IMR-90 (cell line): Measurements from ENCODE around the gene CFAP300. TPM values are rescaled to one million over a fixed set of nuclear protein-coding genes. Genes with fewer than 3 reads are reported as not detected.

ENCODE experiments used
- ATAC-seq: fragments of 200-7000 bp; cut with Tn5 transposase; 2 replicates; pipeline ENCODE4 v1.9.1; 2020; ENCODE audit warnings: low read depth, mild to moderate bottlenecking, moderate library complexity
- BruUV-seq: library from RNA; stranded (reverse); fragments of 400-500 nt; replicated peaks from 2 replicates; lab custom pipeline; 2021; lab: Mats Ljungman, UMichigan
- CTCF ChIA-PET: fragments of 300-600 bp; formaldehyde crosslinking; extraction: SDS; loops from one replicate; lab custom pipeline; 2021; ENCODE audit warnings: antibody characterized with exemption; lab: Yijun Ruan, JAX
- POLR2A ChIA-PET: fragments of 300-600 bp; sonication (Branson Sonifier 250); formaldehyde crosslinking; loops from one replicate; lab custom pipeline; 2022; ENCODE audit warnings: antibody characterized with exemption; ENCODE audit not compliant: unreplicated experiment; lab: Charles Lee
- DNase-seq: peaks from one replicate; pipeline ENCODE4 v3.0.0; 2013
- H2AFZ ChIP-seq: replicated peaks from 2 replicates; pipeline ENCODE3; 2013; ENCODE audit warnings: low read length, mild to moderate bottlenecking; ENCODE audit not compliant: poor library complexity
- H2AK5ac ChIP-seq: 2 replicates; pipeline ENCODE4 v1.6.1; 2013; ENCODE audit warnings: low read depth, low read length, inconsistent platforms
- H2AK9ac ChIP-seq: replicated peaks from 2 replicates; pipeline ENCODE3; 2013; ENCODE audit warnings: mild to moderate bottlenecking, low read depth, low read length, moderate library complexity; ENCODE audit not compliant: poor library complexity
- H2BK120ac ChIP-seq: 2 replicates; pipeline ENCODE4 v1.6.1; 2013; ENCODE audit warnings: low read depth, low read length, inconsistent platforms
- H2BK15ac ChIP-seq: 3 replicates; pipeline ENCODE4 v1.6.1; 2013; ENCODE audit warnings: low read depth, low read length, inconsistent platforms
- H2BK20ac ChIP-seq: 2 replicates; pipeline ENCODE4 v1.6.1; 2013; ENCODE audit warnings: low read depth, mild to moderate bottlenecking, inconsistent platforms, low read length, moderate library complexity
- H2BK5ac ChIP-seq: 2 replicates; pipeline ENCODE4 v1.6.1; 2013; ENCODE audit warnings: mild to moderate bottlenecking, low read depth, low read length, inconsistent platforms; ENCODE audit not compliant: poor library complexity, severe bottlenecking
- H3K14ac ChIP-seq: replicated peaks from 2 replicates; pipeline ENCODE4 v1.6.1; 2013; ENCODE audit warnings: low read depth, low read length, inconsistent platforms
- H3K18ac ChIP-seq: 2 replicates; pipeline ENCODE4 v1.6.1; 2013; ENCODE audit warnings: low read depth, low read length, control low read depth
- H3K23ac ChIP-seq: 2 replicates; pipeline ENCODE4 v1.6.1; 2013; ENCODE audit warnings: low read depth, low read length, inconsistent platforms
- H3K27ac ChIP-seq: 2 replicates; pipeline ENCODE4 v1.5.1; 2013; ENCODE audit warnings: mild to moderate bottlenecking, control low read depth, low read length; ENCODE audit not compliant: insufficient read depth
- H3K27me3 ChIP-seq: 2 replicates; pipeline ENCODE4 v1.6.1; 2013; ENCODE audit warnings: low read length; ENCODE audit not compliant: control insufficient read depth, insufficient read depth
- H3K36me3 ChIP-seq: 2 replicates; pipeline ENCODE4 v1.6.1; 2013; ENCODE audit warnings: low read length, mixed read lengths; ENCODE audit not compliant: control insufficient read depth, insufficient read depth
- H3K4ac ChIP-seq: 2 replicates; pipeline ENCODE4 v1.6.1; 2013; ENCODE audit warnings: low read depth, low read length, inconsistent platforms
- H3K4me1 ChIP-seq: 2 replicates; pipeline ENCODE4 v1.6.1; 2013; ENCODE audit warnings: low read length, mixed read lengths; ENCODE audit not compliant: control insufficient read depth, insufficient read depth
- H3K4me2 ChIP-seq: 2 replicates; pipeline ENCODE4 v1.6.1; 2013; ENCODE audit warnings: low read depth, mild to moderate bottlenecking, control low read depth, low read length, moderate library complexity
- H3K4me3 ChIP-seq: 2 replicates; pipeline ENCODE4 v1.5.1; 2013; ENCODE audit warnings: low read depth, mild to moderate bottlenecking, control low read depth, low read length, moderate library complexity; ENCODE audit not compliant: insufficient read depth
- H3K56ac ChIP-seq: 2 replicates; pipeline ENCODE4 v1.6.1; 2013; ENCODE audit warnings: low read length, inconsistent platforms; ENCODE audit not compliant: insufficient read depth; ENCODE audit errors: extremely low read depth
- H3K79me1 ChIP-seq, 2 experiments: 2 replicates each; pipeline ENCODE4 v1.6.1; 2013; ENCODE audit warnings: low read length in 2 of 2, inconsistent platforms in 1 of 2, low read depth in 1 of 2
- H3K9ac ChIP-seq: 2 replicates; pipeline ENCODE4 v1.6.1; 2013; ENCODE audit warnings: low read depth, low read length, control low read depth
- H3K9me1 ChIP-seq: 2 replicates; pipeline ENCODE4 v1.6.1; 2013; ENCODE audit warnings: low read length, inconsistent platforms; ENCODE audit not compliant: insufficient read depth
- H3K9me3 ChIP-seq: 2 replicates; pipeline ENCODE4 v1.6.1; 2013; ENCODE audit warnings: low read length; ENCODE audit not compliant: control insufficient read depth, insufficient read depth
- H4K20me1 ChIP-seq: 2 replicates; pipeline ENCODE4 v1.6.1; 2013; ENCODE audit warnings: low read length, inconsistent platforms; ENCODE audit not compliant: insufficient read depth
- H4K5ac ChIP-seq: 2 replicates; pipeline ENCODE4 v1.6.1; 2013; ENCODE audit warnings: mild to moderate bottlenecking, low read depth, low read length, control low read depth
- H4K8ac ChIP-seq, 2 experiments: 2 replicates each; pipeline ENCODE4 v1.6.1; 2013; ENCODE audit warnings: low read depth in 2 of 2, low read length in 2 of 2, control low read depth in 1 of 2, inconsistent platforms in 1 of 2
- H4K91ac ChIP-seq: 2 replicates; pipeline ENCODE4 v1.6.1; 2013; ENCODE audit warnings: low read depth, low read length, inconsistent platforms; ENCODE audit not compliant: insufficient read depth
- CTCF ChIP-seq: conservative IDR thresholded peaks from 2 replicates; pipeline ENCODE4 v1.5.1; 2012; ENCODE audit warnings: mild to moderate bottlenecking, low read depth, low read length, improper control_type of control experiment
- RAD21 ChIP-seq: IDR thresholded peaks from 2 replicates; pipeline ENCODE4 v1.6.1; 2012; ENCODE audit warnings: low read length, improper control_type of control experiment
- WGBS, 2 experiments: methylation state at CpG; one replicate each; pipeline versions ENCODE4 v1.1.5 to v1.1.7; 2013; ENCODE audit warnings: missing lambda C conversion rate in 2 of 2; ENCODE audit not compliant: insufficient read length in 1 of 2; ENCODE audit errors: extremely low coverage in 2 of 2; 5-methylcytosine and 5-hydroxymethylcytosine counted together
- dilution Hi-C: fragments of 300-500 bp; cut with HindIII; formaldehyde crosslinking; loops from one replicate; pipeline ENCODE4 v1.14.3; 2018; ENCODE audit warnings: low sequenced_read_pairs; ENCODE audit not compliant: unreplicated experiment
- in situ Hi-C: fragments of 300-500 bp; cut with MboI; formaldehyde crosslinking; loops from 3 replicates; pipeline ENCODE4 v1.14.3; 2019; ENCODE audit warnings: low sequenced_read_pairs, inconsistent platforms, mixed read lengths
- intact Hi-C: fragments of 100-400 bp; cut with micrococcal nuclease; formaldehyde crosslinking; loops from 2 replicates; pipeline ENCODE4 v1.10.0; 2022
- polyA plus RNA-seq, 3 experiments: library from polyadenylated mRNA; depleted of rRNA; stranded (reverse); fragments of >200 nt; gene quantifications; 2 replicates each; pipeline ENCODE4 v1.2.3, GENCODE V29; 2012; ENCODE audit warnings: low replicate concordance in 1 of 3
- total RNA-seq: library from RNA; depleted of rRNA; stranded (reverse); fragments of >200 nt; gene quantifications from 2 replicates; pipeline ENCODE4 v1.2.3, GENCODE V29; 2012

CFAP300 gene
- total and polyA plus RNA-seq, 2 of the 4 experiments (the other 2 are of a cell fraction) = 0.90 to 1.8 TPM

GRCh38 chr11:102036757-102037156, 10.5 kb upstream of the CFAP300 start:
- no peaks in the 10 kb centered on the region for H3K9me3 ChIP-seq
- H4K5ac ChIP-seq = no peak overlapping the region
- no peak overlapping the region for H3K4me2 ChIP-seq
- H3K9me1 ChIP-seq = no peaks in the 10 kb centered on the region
- no peak overlapping the region for H2AK9ac ChIP-seq
- no peak overlapping the region for H3K9ac ChIP-seq
- H3K4me3 ChIP-seq = no peak overlapping the region
- intact Hi-C loops = no loop called here
- no peak overlapping the region for H3K27ac ChIP-seq
- H4K8ac ChIP-seq = no peak overlapping the region
- H3K36me3 ChIP-seq = no peaks in the 10 kb centered on the region
- no peaks in the 10 kb centered on the region for H3K79me1 ChIP-seq
- no peak overlapping the region for H4K91ac ChIP-seq
- no peaks in the 10 kb centered on the region for H3K27me3 ChIP-seq
- H2BK120ac ChIP-seq = no peak overlapping the region
- H3K18ac ChIP-seq = no peak overlapping the region
- H3K56ac ChIP-seq = no peak overlapping the region
- dilution Hi-C loops = no loop called here
- H3K14ac ChIP-seq = no peak overlapping the region
- TF ChIP-seq RAD21 (no peak), CTCF (no peak)
- no peak overlapping the region for H3K4ac ChIP-seq
- no peak overlapping the region for H2BK5ac ChIP-seq
- no peak overlapping the region for H2AFZ ChIP-seq
- WGBS, 2 experiments = no CpG with 5 or more reads among the region's 1 CpG
- no peak overlapping the region for H3K23ac ChIP-seq
- H4K20me1 ChIP-seq = no peaks in the 10 kb centered on the region
- ChIA-PET POLR2A (no interaction called here), CTCF (no interaction called here)
- no TSS peak for BruUV-seq
- no peak overlapping the region for H2BK15ac ChIP-seq
- H3K4me1 ChIP-seq = no peaks in the 10 kb centered on the region
- DNase-seq = no peak
- in situ Hi-C loops = no loop called here
- no peak overlapping the region for H2BK20ac ChIP-seq
- ATAC-seq = no peak
- no peak overlapping the region for H2AK5ac ChIP-seq
